Ishikawa (cell line): ENCODE measurements around the gene TGM5.

Experiments
- CEBPB ChIP-seq: IDR thresholded peaks from 2 replicates; pipeline ENCODE4 v1.6.1; 2012
- CREB1 ChIP-seq: IDR thresholded peaks from 2 replicates; pipeline ENCODE4 v1.6.1; 2012; ENCODE audit warnings: low read depth
- EGR1 ChIP-seq: IDR thresholded peaks from 2 replicates; pipeline ENCODE4 v1.6.1; 2012
- EP300 ChIP-seq: IDR thresholded peaks from 2 replicates; pipeline ENCODE4 v1.6.1; 2012; ENCODE audit warnings: borderline replicate concordance
- FOXM1 ChIP-seq: IDR thresholded peaks from 2 replicates; pipeline ENCODE4 v1.6.1; 2012; ENCODE audit warnings: low read depth, borderline replicate concordance
- MAX ChIP-seq: IDR thresholded peaks from 2 replicates; pipeline ENCODE4 v1.6.1; 2012
- NFIC ChIP-seq: IDR thresholded peaks from 2 replicates; pipeline ENCODE4 v1.6.1; 2012
- RAD21 ChIP-seq: IDR thresholded peaks from 2 replicates; pipeline ENCODE4 v1.6.1; 2012; ENCODE audit warnings: low read depth
- REST ChIP-seq: IDR thresholded peaks from 2 replicates; pipeline ENCODE4 v1.6.1; 2012; ENCODE audit warnings: low read depth, mild to moderate bottlenecking
- TAF1 ChIP-seq: IDR thresholded peaks from 2 replicates; pipeline ENCODE4 v1.6.1; 2012; ENCODE audit warnings: low read depth, mild to moderate bottlenecking
- TCF12 ChIP-seq: IDR thresholded peaks from 2 replicates; pipeline ENCODE4 v1.6.1; 2012; ENCODE audit warnings: low read depth
- TEAD4 ChIP-seq: IDR thresholded peaks from 2 replicates; pipeline ENCODE4 v1.6.1; 2012
- USF1 ChIP-seq: IDR thresholded peaks from 2 replicates; pipeline ENCODE4 v1.6.1; 2012
- YY1 ChIP-seq: IDR thresholded peaks from 2 replicates; pipeline ENCODE4 v1.6.1; 2012; ENCODE audit warnings: low read depth
- ZBTB7A ChIP-seq: IDR thresholded peaks from 2 replicates; pipeline ENCODE4 v1.6.1; 2012; ENCODE audit warnings: low read depth

TGM5 gene

GRCh38 chr15:43242616-43243015, 24.1 kb downstream of the TGM5 start:
- TF ChIP-seq CREB1 (no peak), TCF12 (no peak), EP300 (no peak), YY1 (no peak), EGR1 (no peak), RAD21 (no peak), NFIC (no peak), CEBPB (no peak), TAF1 (no peak), ZBTB7A (no peak), REST (no peak), USF1 (no peak), MAX (no peak), TEAD4 (no peak), FOXM1 (no peak)

GRCh38 chr15:43241100-43241499, 25.6 kb downstream of the TGM5 start:
- TF ChIP-seq FOXM1: no peak
- no peak for TF ChIP-seq CEBPB
- no peak for TF ChIP-seq YY1
- no peak for TF ChIP-seq CREB1
- TF ChIP-seq TEAD4: no peak
- no peak for TF ChIP-seq NFIC
- TF ChIP-seq TCF12: no peak
- TF ChIP-seq TAF1: no peak
- TF ChIP-seq RAD21: no peak
- TF ChIP-seq REST: no peak
- TF ChIP-seq USF1: no peak
- TF ChIP-seq EGR1: no peak
- no peak for TF ChIP-seq EP300
- TF ChIP-seq MAX: no peak
- TF ChIP-seq ZBTB7A: no peak

GRCh38 chr15:43239732-43240491, 26.8 kb downstream of the TGM5 start:
- TF ChIP-seq NFIC: no peak
- TF ChIP-seq MAX: no peak
- no peak for TF ChIP-seq TCF12
- TF ChIP-seq REST: no peak
- no peak for TF ChIP-seq USF1
- TF ChIP-seq CEBPB: no peak
- TF ChIP-seq EP300: no peak
- no peak for TF ChIP-seq CREB1

GRCh38 chr15:43238671-43239131, 28.0 kb downstream of the TGM5 start:
- TF ChIP-seq EP300 (no peak), ZBTB7A (no peak), REST (no peak), TEAD4 (no peak), CEBPB (no peak), MAX (no peak), RAD21 (no peak), TAF1 (no peak), TCF12 (no peak), FOXM1 (no peak), CREB1 (no peak), YY1 (no peak), NFIC (no peak)
